ENCODE data around the gene ADAM12. TPM values are rescaled to one million over a fixed set of nuclear protein-coding genes. Genes with fewer than 3 reads are reported as not detected.

Gene ADAM12
- total and polyA plus RNA-seq, 9 of the 15 experiments (the other 6 are each of a cell fraction or from before 2014, with no cell fraction given): not detected

GRCh38 chr10:126309228-126309883 lies 78.9 kb downstream of the ADAM12 start:
- no peaks in the 10 kb centered on the region for H3K9me1 ChIP-seq (ENCODE audit: control insufficient read depth, insufficient read depth, low read length)
- no peak overlapping the region for H3K27ac ChIP-seq (ENCODE audit: extremely low read depth, low read depth, low read length)
- no peaks in the 10 kb centered on the region for H3K36me3 ChIP-seq (ENCODE audit: control insufficient read depth, insufficient read depth, low read length)
- no peak overlapping the region for H3K4me3 ChIP-seq
- H3K27me3 ChIP-seq (ENCODE audit: control insufficient read depth in 2 of 2, insufficient read depth in 2 of 2, low read length in 2 of 2): no peaks in the 10 kb centered on the region
- no TSS peak for BruUV-seq (replicated peaks)
- WGBS (ENCODE audit: insufficient coverage, low coverage, missing lambda C conversion rate): 0% methylated on average over 3 of the region's 3 CpGs
- H3K9ac ChIP-seq (ENCODE audit: insufficient read depth in 1 of 2, low read depth in 2 of 2, low read length in 2 of 2): no peak overlapping the region
- no peak for DNase-seq (ENCODE audit: extremely low read depth in 1 of 4, low spot score in 3 of 4)
- H4K20me1 ChIP-seq (replicated peaks; ENCODE audit: control insufficient read depth, insufficient read depth, low read length): no peaks in the 10 kb centered on the region
- POLR2A ChIA-PET: interaction anchor here (0.8 kb wide), 1 partner anchor 10 kb away, joined by 4 read pairs; no protein-coding TSS in a partner anchor
- H3K4me2 ChIP-seq (ENCODE audit: insufficient read depth, low read length): no peak overlapping the region
- H3K9me3 ChIP-seq (replicated peaks; ENCODE audit: control insufficient read depth, insufficient read depth, low read depth, low read length): no peaks in the 10 kb centered on the region
- H3K79me2 ChIP-seq (ENCODE audit: control insufficient read depth, insufficient read depth, low read length): no peaks in the 10 kb centered on the region
- no peak for ATAC-seq
- H2AFZ ChIP-seq (ENCODE audit: low read depth, low read length): no peak overlapping the region
- no peak for FAIRE-seq
- in situ Hi-C loops (cut with MboI) (no loop called here), intact Hi-C loops (cut with micrococcal nuclease) (loop anchor here (10.0 kb wide), 1 partner anchor 145 kb away; no protein-coding TSS in a partner anchor)
- no peaks in the 10 kb centered on the region for H3K4me1 ChIP-seq (replicated peaks in 1 of 2; ENCODE audit: control insufficient read depth in 2 of 2, insufficient read depth in 2 of 2, low read length in 2 of 2)
- TF ChIP-seq ZNF407 (IDR thresholded peaks at IDR 0.05; ENCODE audit: low read depth) (no peak), HIVEP1 (CRISPR knock-in tag; IDR thresholded peaks at IDR 0.05) (no peak), ARNT (IDR thresholded peaks at IDR 0.05) (no peak), SRSF7 (optimal IDR thresholded peaks at IDR 0.05; ENCODE audit: low read depth, low read length) (no peak), TAF15 (IDR thresholded peaks at IDR 0.05; ENCODE audit: low read depth, low read length) (no peak), ZNF589 (CRISPR knock-in tag; IDR thresholded peaks at IDR 0.05; ENCODE audit: low read depth) (no peak), ZNF76 (CRISPR knock-in tag; IDR thresholded peaks at IDR 0.05; ENCODE audit: borderline replicate concordance) (no peak), MCM3 (IDR thresholded peaks at IDR 0.05) (no peak), ZNF239 (CRISPR knock-in tag; IDR thresholded peaks at IDR 0.05) (no peak), CTCFL (IDR thresholded peaks at IDR 0.05; ENCODE audit: borderline replicate concordance, insufficient read depth, low read depth, low read length, poor library complexity, severe bottlenecking) (no peak), KAT7 (CRISPR knock-in tag; IDR thresholded peaks at IDR 0.05; ENCODE audit: borderline replicate concordance) (no peak), TAF1 (IDR thresholded peaks at IDR 0.05; ENCODE audit: control insufficient read depth, extremely low read depth, insufficient read depth, low read length, severe bottlenecking) (no peak)
- CTCF ChIA-PET (ENCODE audit: low intra/inter-chr PET ratio): no interaction called here

All from K562 (cell line).